D721Med (cell line): Measurements from ENCODE around the gene TRPC4AP.
A peak's percentile ranks its signal among the peaks of the same experiment; 100 is the strongest.

ENCODE experiments used
- DNase-seq: peaks from one replicate; pipeline ENCODE4 v3.0.0; 2011; ENCODE audit warnings: low spot score; ENCODE audit not compliant: insufficient read length
- FAIRE-seq: peaks from 2 replicates; lab custom pipeline; 2011; peaks lifted over from hg19 to GRCh38; lab: Jason Lieb, UNC
- CTCF ChIP-seq: IDR thresholded peaks from 2 replicates; pipeline ENCODE4 v1.5.1; 2012; ENCODE audit warnings: mild to moderate bottlenecking, control low read depth; ENCODE audit not compliant: insufficient read depth; ENCODE audit errors: missing control alignments

Gene TRPC4AP

GRCh38 chr20:35092524-35093266, at the start of gene TRPC4AP:
TRPC4AP (minus strand) TSS chr20:35092807; CDS start chr20:35092781, 26 bp downstream.
- FAIRE-seq (no peak), DNase-seq (peak; percentile 60)
- TF ChIP-seq CTCF, result peak; percentile 67

GRCh38 chr20:35135867-35136586, 43.4 kb upstream of the TRPC4AP start:
- no peak for TF ChIP-seq CTCF
- DNase-seq (no peak), FAIRE-seq (no peak)

- DNase-seq (no peak), FAIRE-seq (no peak)
- TF ChIP-seq CTCF, result no peak
Measured at GRCh38 chr20:35134880-35135279, 42.3 kb upstream of the TRPC4AP start.

- no peak for FAIRE-seq
- TF ChIP-seq CTCF, result no peak
- no peak for DNase-seq
Measured at GRCh38 chr20:35134472-35134871, 41.9 kb upstream of the TRPC4AP start.

GRCh38 chr20:35133735-35134134, 41.1 kb upstream of the TRPC4AP start:
- FAIRE-seq (no peak), DNase-seq (no peak)
- no peak for TF ChIP-seq CTCF

- TF ChIP-seq CTCF, result no peak
- FAIRE-seq, result no peak
- no peak for DNase-seq
Measured at GRCh38 chr20:35133031-35133430, 40.4 kb upstream of the TRPC4AP start.

GRCh38 chr20:35131934-35132333, 39.3 kb upstream of the TRPC4AP start:
- FAIRE-seq (no peak), DNase-seq (no peak)

More at GRCh38 chr20:35131934-35132333, 39.3 kb upstream of the TRPC4AP start:
- TF ChIP-seq CTCF, result no peak
